PC-9 (cell line): ENCODE measurements around the gene DLG3. TPM values are rescaled to one million over a fixed set of nuclear protein-coding genes. Genes with fewer than 3 reads are reported as not detected.

ENCODE experiments used
- BruUV-seq: library from RNA; stranded (reverse); fragments of 400-500 nt; replicated peaks from 2 replicates; lab custom pipeline; 2021; lab: Mats Ljungman, UMichigan
- CTCF ChIA-PET: fragments of 300-600 bp; sonication (Branson Sonifier 250); formaldehyde crosslinking; loops from one replicate; lab custom pipeline; 2022; ENCODE audit warnings: antibody characterized with exemption; lab: Charles Lee
- POLR2A ChIA-PET: fragments of 300-600 bp; sonication (Branson Sonifier 250); formaldehyde crosslinking; loops from one replicate; lab custom pipeline; 2022; ENCODE audit warnings: antibody characterized with exemption; ENCODE audit not compliant: unreplicated experiment; lab: Charles Lee
- DNase-seq, 2 experiments: peaks; one replicate each; pipeline versions ENCODE4 v3.0.0 to v3.0.0-alpha.2; 2015 to 2022; ENCODE audit warnings: mixed read lengths in 1 of 2
- H2AFZ ChIP-seq: fragments of 200-600 bp; sonication (generic); 2 replicates; pipeline ENCODE4 v1.8.1; 2017; ENCODE audit warnings: antibody characterized with exemption
- H3F3A ChIP-seq: fragments of 200-600 bp; sonication (generic); 2 replicates; pipeline ENCODE4 v1.8.1; 2017; ENCODE audit warnings: antibody characterized with exemption, mild to moderate bottlenecking, low read depth; ENCODE audit not compliant: insufficient read depth
- H3K27ac ChIP-seq: fragments of 200-600 bp; sonication (generic); 2 replicates; pipeline ENCODE4 v1.6.1; 2016; ENCODE audit warnings: mixed run types
- H3K27me3 ChIP-seq: fragments of 200-600 bp; sonication (generic); 2 replicates; pipeline ENCODE4 v1.6.1; 2016; ENCODE audit warnings: low read depth, mixed run types; ENCODE audit not compliant: insufficient read depth
- H3K36me3 ChIP-seq: fragments of 200-600 bp; sonication (generic); 2 replicates; pipeline ENCODE4 v1.6.1; 2016; ENCODE audit warnings: low read depth, mixed run types
- H3K4me1 ChIP-seq: fragments of 200-600 bp; sonication (generic); replicated peaks from 2 replicates; pipeline ENCODE4 v1.6.1; 2016; ENCODE audit warnings: mixed run types; ENCODE audit not compliant: insufficient read depth
- H3K4me2 ChIP-seq: fragments of 200-600 bp; sonication (generic); 2 replicates; pipeline ENCODE4 v1.6.1; 2017; ENCODE audit warnings: mixed run types
- H3K4me3 ChIP-seq: fragments of 200-600 bp; sonication (generic); 2 replicates; pipeline ENCODE4 v1.6.1; 2016; ENCODE audit warnings: mixed run types
- H3K79me2 ChIP-seq: fragments of 200-600 bp; sonication (generic); 2 replicates; pipeline ENCODE4 v1.6.1; 2017; ENCODE audit warnings: low read depth, mixed run types
- H3K9me2 ChIP-seq: fragments of 200-600 bp; sonication (generic); 2 replicates; pipeline ENCODE4 v1.8.1; 2017; ENCODE audit warnings: mild to moderate bottlenecking; ENCODE audit not compliant: insufficient read depth
- H3K9me3 ChIP-seq: fragments of 200-600 bp; sonication (generic); 2 replicates; pipeline ENCODE4 v1.8.1; 2016; ENCODE audit warnings: low read depth; ENCODE audit not compliant: insufficient read depth
- H4K20me1 ChIP-seq: fragments of 200-600 bp; sonication (generic); 2 replicates; pipeline ENCODE4 v1.8.1; 2017; ENCODE audit not compliant: insufficient read depth
- EZH2 ChIP-seq: fragments of 200-600 bp; sonication (generic); IDR thresholded peaks from 2 replicates; pipeline ENCODE4 v1.8.0; 2017; ENCODE audit warnings: antibody characterized with exemption, low read depth
- intact Hi-C: fragments of 100-400 bp; cut with micrococcal nuclease; formaldehyde crosslinking; loops from one replicate; pipeline ENCODE4 v1.10.0; 2022; ENCODE audit not compliant: unreplicated experiment
- total RNA-seq: library from RNA; stranded (reverse); gene quantifications from 2 replicates; pipeline ENCODE4 v1.2.3, GENCODE V29; 2021
- TF ChIP-seq, protein P1 (sequence below): fragments of 200-600 bp; sonication (generic); conservative IDR thresholded peaks from 2 replicates; pipeline ENCODE4 v1.6.1; 2017; ENCODE audit warnings: mixed run types, antibody characterized with exemption, mild to moderate bottlenecking, moderate library complexity

The DLG3 gene
- total RNA-seq, 1 experiment from 2014 or later = 61.1 TPM

DNA sequence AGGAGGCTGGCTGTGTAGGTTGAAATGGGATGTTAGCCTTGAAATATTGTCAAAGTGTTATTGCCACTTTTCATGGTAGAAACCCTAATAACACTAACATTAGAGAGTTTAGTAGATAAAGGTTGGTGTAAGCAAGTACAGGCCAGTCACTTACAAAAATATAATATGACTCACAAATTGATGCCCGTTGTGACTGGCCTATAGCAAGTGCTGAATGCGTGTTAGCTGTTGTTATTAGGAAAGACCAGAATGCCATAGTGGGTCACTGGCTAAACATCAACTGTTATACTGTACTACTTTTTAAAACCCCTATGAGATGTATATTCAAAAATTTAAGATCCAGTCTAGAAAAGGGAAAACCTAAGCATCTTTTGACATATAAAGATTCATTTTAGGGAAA lies 41.9 kb upstream of the DLG3 start:
- Histone ChIP-seq H2AFZ (no peak overlapping the region), H3K27me3 (no peaks in the 10 kb centered on the region), H3K4me3 (no peak overlapping the region), H3K9me2 (no peaks in the 10 kb centered on the region), H3K9me3 (no peaks in the 10 kb centered on the region), H3K4me2 (no peak overlapping the region), H3K27ac (no peak overlapping the region), H4K20me1 (no peaks in the 10 kb centered on the region), H3K79me2 (no peaks in the 10 kb centered on the region), H3F3A (no peaks in the 10 kb centered on the region), H3K4me1 (no peaks in the 10 kb centered on the region), H3K36me3 (no peaks in the 10 kb centered on the region)
- intact Hi-C loops = no loop called here
- no TSS peak for BruUV-seq
- CTCF ChIA-PET = no interaction called here
- POLR2A ChIA-PET = no interaction called here
- no peak for DNase-seq
- no peak for TF ChIP-seq EZH2
- TF ChIP-seq, protein P1, sequence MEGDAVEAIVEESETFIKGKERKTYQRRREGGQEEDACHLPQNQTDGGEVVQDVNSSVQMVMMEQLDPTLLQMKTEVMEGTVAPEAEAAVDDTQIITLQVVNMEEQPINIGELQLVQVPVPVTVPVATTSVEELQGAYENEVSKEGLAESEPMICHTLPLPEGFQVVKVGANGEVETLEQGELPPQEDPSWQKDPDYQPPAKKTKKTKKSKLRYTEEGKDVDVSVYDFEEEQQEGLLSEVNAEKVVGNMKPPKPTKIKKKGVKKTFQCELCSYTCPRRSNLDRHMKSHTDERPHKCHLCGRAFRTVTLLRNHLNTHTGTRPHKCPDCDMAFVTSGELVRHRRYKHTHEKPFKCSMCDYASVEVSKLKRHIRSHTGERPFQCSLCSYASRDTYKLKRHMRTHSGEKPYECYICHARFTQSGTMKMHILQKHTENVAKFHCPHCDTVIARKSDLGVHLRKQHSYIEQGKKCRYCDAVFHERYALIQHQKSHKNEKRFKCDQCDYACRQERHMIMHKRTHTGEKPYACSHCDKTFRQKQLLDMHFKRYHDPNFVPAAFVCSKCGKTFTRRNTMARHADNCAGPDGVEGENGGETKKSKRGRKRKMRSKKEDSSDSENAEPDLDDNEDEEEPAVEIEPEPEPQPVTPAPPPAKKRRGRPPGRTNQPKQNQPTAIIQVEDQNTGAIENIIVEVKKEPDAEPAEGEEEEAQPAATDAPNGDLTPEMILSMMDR = no peak

DNA sequence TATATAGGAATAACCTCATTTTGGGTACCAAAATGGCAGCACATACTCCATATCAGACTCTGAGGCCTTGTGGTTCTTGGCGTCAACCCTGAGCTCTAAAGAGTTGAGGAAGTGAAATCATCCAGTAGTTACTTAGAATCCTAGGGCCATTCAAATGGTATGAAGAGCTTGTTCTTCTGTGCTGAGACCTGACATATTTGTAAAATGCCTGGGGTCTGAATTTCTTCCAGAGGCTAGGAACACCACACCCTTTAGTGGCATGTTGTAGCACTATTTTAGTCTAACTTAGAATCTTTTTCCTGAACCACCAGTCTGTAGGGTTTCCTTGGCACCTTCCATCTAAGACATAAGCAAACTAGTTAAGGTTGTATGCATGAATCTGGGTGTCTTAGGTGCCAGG lies 39.6 kb upstream of the DLG3 start:
- no peaks in the 10 kb centered on the region for H3K9me2 ChIP-seq
- TF ChIP-seq, protein P1 = no peak
- TF ChIP-seq EZH2 = no peak
- no peaks in the 10 kb centered on the region for H3F3A ChIP-seq
- no peaks in the 10 kb centered on the region for H3K36me3 ChIP-seq
- no TSS peak for BruUV-seq
- H2AFZ ChIP-seq = no peak overlapping the region
- DNase-seq = no peak
- POLR2A ChIA-PET = no interaction called here
- no peaks in the 10 kb centered on the region for H3K27me3 ChIP-seq
- no peaks in the 10 kb centered on the region for H3K79me2 ChIP-seq
- CTCF ChIA-PET = no interaction called here
- no peaks in the 10 kb centered on the region for H3K9me3 ChIP-seq
- H3K4me2 ChIP-seq = no peak overlapping the region
- no peak overlapping the region for H3K27ac ChIP-seq
- H4K20me1 ChIP-seq = no peaks in the 10 kb centered on the region
- H3K4me1 ChIP-seq = no peaks in the 10 kb centered on the region
- no peak overlapping the region for H3K4me3 ChIP-seq
- intact Hi-C loops = no loop called here

DNA sequence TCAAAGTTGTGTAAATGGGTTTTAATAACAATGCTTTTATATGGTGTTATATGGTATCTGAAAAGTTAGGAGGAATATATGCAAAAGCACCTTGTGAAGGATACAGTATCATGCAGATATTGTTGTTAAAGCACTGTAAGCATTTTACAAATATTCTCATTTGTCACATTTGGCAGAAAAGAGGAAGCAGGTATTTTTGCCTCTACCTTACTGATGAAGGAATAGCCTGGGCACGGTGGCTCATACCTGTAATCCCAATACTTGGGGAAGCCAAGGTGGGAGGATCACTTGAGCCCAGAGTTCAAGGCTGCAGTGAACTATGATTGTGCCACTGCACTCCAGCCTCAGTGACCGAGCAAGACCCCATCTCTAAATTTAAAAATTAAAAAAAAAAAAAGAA lies 33.7 kb upstream of the DLG3 start:
- Histone ChIP-seq H3K27me3 (no peaks in the 10 kb centered on the region), H3K27ac (no peak overlapping the region), H3K9me3 (no peaks in the 10 kb centered on the region), H3K9me2 (no peaks in the 10 kb centered on the region), H3K4me1 (no peaks in the 10 kb centered on the region), H3F3A (no peaks in the 10 kb centered on the region), H4K20me1 (no peaks in the 10 kb centered on the region), H3K4me3 (no peak overlapping the region), H3K79me2 (no peaks in the 10 kb centered on the region), H2AFZ (no peak overlapping the region), H3K4me2 (no peak overlapping the region), H3K36me3 (no peaks in the 10 kb centered on the region)
- no peak for TF ChIP-seq EZH2
- TF ChIP-seq, protein P1 = no peak
- intact Hi-C loops = no loop called here
- BruUV-seq = no TSS peak
- ChIA-PET POLR2A (no interaction called here), CTCF (no interaction called here)
- DNase-seq = no peak
